HepG2 (cell line): ENCODE measurements around the gene MOCS1. TPM values are rescaled to one million over a fixed set of nuclear protein-coding genes. Genes with fewer than 3 reads are reported as not detected.

ENCODE experiments used
- ATAC-seq: fragments of 200-7000 bp; cut with Tn5 transposase; 3 replicates; pipeline ENCODE4 v1.9.1; 2020; ENCODE audit warnings: mild to moderate bottlenecking, moderate library complexity
- BruUV-seq: library from RNA; stranded (reverse); fragments of 400-500 nt; replicated peaks from 2 replicates; lab custom pipeline; 2021; lab: Mats Ljungman, UMichigan
- CTCF ChIA-PET: fragments of 300-600 bp; formaldehyde crosslinking; extraction: SDS; loops from one replicate; lab custom pipeline; 2021; ENCODE audit warnings: low total read pairs, inconsistent platforms, low intra/inter-chr PET ratio; lab: Yijun Ruan, JAX
- POLR2A ChIA-PET: fragments of 350-600 bp; sonication (Branson Sonifier 250); formaldehyde crosslinking; loops from one replicate; lab custom pipeline; 2020; ENCODE audit warnings: antibody characterized with exemption, inconsistent platforms; lab: Yijun Ruan, JAX
- DNase-seq: peaks from one replicate; pipeline ENCODE4 v3.0.0-alpha.2; 2015; ENCODE audit warnings: low spot score
- FAIRE-seq: peaks from 3 replicates; lab custom pipeline; 2011; peaks lifted over from hg19 to GRCh38; lab: Jason Lieb, UNC
- H2AFZ ChIP-seq: one replicate; pipeline ENCODE4 v1.6.1; 2011; ENCODE audit warnings: low read length, inconsistent platforms
- H3K27ac ChIP-seq: fragments of 300-600 bp; 3 replicates; pipeline ENCODE4 v1.8.0; 2011; ENCODE audit warnings: mixed run types, mild to moderate bottlenecking, mixed read lengths, low read length, inconsistent platforms; ENCODE audit not compliant: insufficient read depth; ENCODE audit errors: extremely low read length
- H3K27me3 ChIP-seq, 2 experiments: fragments of 200-600 bp in 1 of 2; 2 replicates in 1 of 2; 3 replicates in 1 of 2; pipeline versions ENCODE4 v1.6.0 to v1.8.0; 2011; ENCODE audit warnings: low read length in 2 of 2, mild to moderate bottlenecking in 2 of 2, moderate library complexity in 2 of 2, inconsistent platforms in 1 of 2; ENCODE audit not compliant: insufficient read depth in 2 of 2, control insufficient read depth in 1 of 2
- H3K36me3 ChIP-seq, 2 experiments: fragments of 200-600 bp in 1 of 2; replicated peaks in 1 of 2; 2 replicates in 1 of 2; 3 replicates in 1 of 2; pipeline versions ENCODE4 v1.5.1 to v1.8.0; 2011; ENCODE audit warnings: low read length in 2 of 2, inconsistent platforms in 1 of 2; ENCODE audit not compliant: insufficient read depth in 2 of 2, control insufficient read depth in 1 of 2
- H3K4me1 ChIP-seq: 2 replicates; pipeline ENCODE4 v1.5.1; 2012; ENCODE audit warnings: low read length, inconsistent platforms; ENCODE audit not compliant: insufficient read depth
- H3K4me2 ChIP-seq: 2 replicates; pipeline ENCODE4 v1.6.0; 2011; ENCODE audit warnings: low read depth, low read length, inconsistent platforms
- H3K4me3 ChIP-seq, 3 experiments: fragments of 200-600 bp in 1 of 3; sonication (generic), shearing (Covaris generic) in 1 of 3; replicated peaks in 1 of 3; 2 replicates each; pipeline ENCODE4 v1.5.1; 2011 to 2016; ENCODE audit warnings: low read length in 3 of 3, inconsistent platforms in 2 of 3, low read depth in 2 of 3, mild to moderate bottlenecking in 2 of 3, control low read depth in 1 of 3, mixed read lengths in 1 of 3; ENCODE audit not compliant: insufficient read depth in 1 of 3
- H3K79me2 ChIP-seq: one replicate; pipeline ENCODE4 v1.6.1; 2011; ENCODE audit warnings: low read length, inconsistent platforms; ENCODE audit not compliant: insufficient read depth
- H3K9ac ChIP-seq: 2 replicates; pipeline ENCODE4 v1.6.0; 2011; ENCODE audit warnings: mild to moderate bottlenecking, low read depth, low read length, inconsistent platforms; ENCODE audit not compliant: insufficient read depth
- H3K9me3 ChIP-seq: 2 replicates; pipeline ENCODE4 v1.5.1; 2012; ENCODE audit warnings: mild to moderate bottlenecking, low read length
- H4K20me1 ChIP-seq: 2 replicates; pipeline ENCODE4 v1.6.0; 2011; ENCODE audit warnings: inconsistent platforms, mild to moderate bottlenecking, low read length, moderate library complexity; ENCODE audit not compliant: insufficient read depth
- AGO1 ChIP-seq: fragments of 200-400 bp; formaldehyde crosslinking; IDR thresholded peaks from 2 replicates; pipeline ENCODE4 v1.6.1; 2017; ENCODE audit warnings: mild to moderate bottlenecking, low read depth, low read length, moderate library complexity; ENCODE audit not compliant: poor library complexity, severe bottlenecking
- ATF7-NPFF ChIP-seq: sonication (generic); formaldehyde crosslinking; IDR thresholded peaks from 2 replicates; pipeline ENCODE4 v1.8.1; 2023; ENCODE audit warnings: mild to moderate bottlenecking, low read depth, missing genetic modification reagents, moderate library complexity
- CBX2 ChIP-seq, 2 experiments: fragments of 200-600 bp in 1 of 2; sonication (generic); formaldehyde crosslinking in 1 of 2; IDR thresholded peaks; 2 replicates each; pipeline versions ENCODE4 v1.7.0 to v1.8.1; 2018 to 2022; ENCODE audit warnings: low read depth in 2 of 2, low read length in 1 of 2, mild to moderate bottlenecking in 1 of 2, missing genetic modification reagents in 1 of 2
- KDM5A ChIP-seq: fragments of 200-600 bp; sonication (generic); IDR thresholded peaks from 2 replicates; pipeline ENCODE4 v1.7.0; 2018; ENCODE audit warnings: antibody characterized with exemption, mild to moderate bottlenecking, low read length, borderline replicate concordance
- KMT2A ChIP-seq: sonication (generic); formaldehyde crosslinking; IDR thresholded peaks from 2 replicates; pipeline ENCODE4 v1.4.0; 2020; ENCODE audit warnings: missing genetic modification reagents
- MAFG ChIP-seq: sonication (generic); formaldehyde crosslinking; IDR thresholded peaks from 2 replicates; pipeline ENCODE4 v1.5.1; 2020; ENCODE audit warnings: mild to moderate bottlenecking, missing genetic modification reagents
- PLSCR1 ChIP-seq: sonication (generic); formaldehyde crosslinking; IDR thresholded peaks from 2 replicates; pipeline ENCODE4 v1.5.0; 2020; ENCODE audit warnings: missing genetic modification reagents, mild to moderate bottlenecking, borderline replicate concordance
- PTBP1 ChIP-seq: fragments of 200-400 bp; formaldehyde crosslinking; IDR thresholded peaks from 2 replicates; pipeline ENCODE4 v1.6.1; 2018; ENCODE audit warnings: low read length, low read depth; ENCODE audit not compliant: poor library complexity, severe bottlenecking
- SNAPC5 ChIP-seq: sonication (generic); formaldehyde crosslinking; IDR thresholded peaks from 2 replicates; pipeline ENCODE4 v1.8.1; 2023; ENCODE audit warnings: mild to moderate bottlenecking, missing genetic modification reagents, borderline replicate concordance
- TEAD2 ChIP-seq: sonication (generic); formaldehyde crosslinking; IDR thresholded peaks from 2 replicates; pipeline ENCODE4 v1.9.0; 2021; ENCODE audit warnings: missing genetic modification reagents
- TERF1 ChIP-seq: sonication (generic); formaldehyde crosslinking; IDR thresholded peaks from 2 replicates; pipeline ENCODE4 v1.8.0; 2022; ENCODE audit warnings: mild to moderate bottlenecking, missing genetic modification reagents, moderate library complexity
- ZBTB20 ChIP-seq: sonication (generic); formaldehyde crosslinking; IDR thresholded peaks from 2 replicates; pipeline ENCODE4 v1.8.1; 2023; ENCODE audit warnings: missing genetic modification reagents, low read depth, mild to moderate bottlenecking, borderline replicate concordance
- ZNF136 ChIP-seq: sonication (generic); formaldehyde crosslinking; IDR thresholded peaks from 2 replicates; pipeline ENCODE4 v1.8.1; 2022; ENCODE audit warnings: low read depth, mild to moderate bottlenecking, moderate library complexity, missing genetic modification reagents
- ZNF235 ChIP-seq: sonication (generic); formaldehyde crosslinking; IDR thresholded peaks from 2 replicates; pipeline ENCODE4 v1.8.1; 2023; ENCODE audit warnings: mild to moderate bottlenecking, missing genetic modification reagents, borderline replicate concordance
- ZNF547 ChIP-seq: sonication (generic); formaldehyde crosslinking; IDR thresholded peaks from 2 replicates; pipeline ENCODE4 v1.5.1; 2020; ENCODE audit warnings: mild to moderate bottlenecking, missing genetic modification reagents
- ZNF564 ChIP-seq: sonication (generic); formaldehyde crosslinking; IDR thresholded peaks from 2 replicates; pipeline ENCODE4 v1.8.1; 2023; ENCODE audit warnings: mild to moderate bottlenecking, missing genetic modification reagents
- ZNF614 ChIP-seq: IDR thresholded peaks from 2 replicates; pipeline ENCODE4 v1.6.1; 2018; ENCODE audit warnings: missing biosample characterization, missing genetic modification reagents, inconsistent platforms, borderline replicate concordance
- WGBS: methylation state at CpG from one replicate; pipeline ENCODE4 v1.1.6; 2017; ENCODE audit warnings: low lambda C conversion rate; 5-methylcytosine and 5-hydroxymethylcytosine counted together
- in situ Hi-C: cut with HindIII; loops from 2 replicates; pipeline ENCODE4 v1.10.0; 2017; ENCODE audit warnings: low pct_unique_long_range_greater_than_20kb; ENCODE audit not compliant: extremely low pct_ligation_motif_present
- intact Hi-C: fragments of 100-400 bp; cut with micrococcal nuclease; formaldehyde crosslinking; loops from one replicate; pipeline ENCODE4 v1.10.0; 2022; ENCODE audit not compliant: unreplicated experiment
- polyA plus RNA-seq, 8 experiments: library from polyadenylated mRNA; depleted of rRNA in 3 of 8; stranded (reverse) in 7 of 8; unstranded in 1 of 8; fragments of >200 nt; fragmentation: Illumina TruSeq in 4 of 8; extraction: Trizol in 4 of 8; gene quantifications; 2 replicates each; pipeline versions ENCODE4 v1.2.1 to v1.2.3, GENCODE V29; 2011 to 2016; ENCODE audit warnings: low read depth in 4 of 8, missing spikeins in 1 of 8, mixed read lengths in 1 of 8; ENCODE audit not compliant: insufficient read depth in 1 of 8
- total RNA-seq, 5 experiments: library from RNA; depleted of rRNA; stranded (reverse); fragments of >200 nt; fragmentation: Illumina TruSeq; extraction: Trizol; gene quantifications; 2 replicates each; pipeline ENCODE4 v1.2.3, GENCODE V29; 2016; ENCODE audit warnings: low read depth in 1 of 5

The MOCS1 gene
- total and polyA plus RNA-seq, 2 of the 13 experiments (the other 11 are each of a cell fraction or from before 2014, with no cell fraction given): 5.3 to 11.7 TPM

- FAIRE-seq: no peak
- H3K4me3 ChIP-seq: no peak overlapping the region
- WGBS: 79% methylated on average over 6 of the region's 6 CpGs
- H3K9ac ChIP-seq: no peak overlapping the region
- H3K4me1 ChIP-seq: no peaks in the 10 kb centered on the region
- intact Hi-C loops: no loop called here
- POLR2A ChIA-PET: interaction anchor here (2.3 kb wide), 1 partner anchor 10 kb away, joined by 7 read pairs; the partner anchor contains the start of gene MOCS1
- H4K20me1 ChIP-seq: no peaks in the 10 kb centered on the region
- H3K4me2 ChIP-seq: no peak overlapping the region
- H3K9me3 ChIP-seq: no peaks in the 10 kb centered on the region
- ATAC-seq: no peak
- H3K27me3 ChIP-seq: no peaks in the 10 kb centered on the region
- no peaks in the 10 kb centered on the region for H3K79me2 ChIP-seq
- in situ Hi-C loops: no loop called here
- H3K36me3 ChIP-seq: peaks cover 7 to 10% of the 10 kb centered on the region in 2 experiments; a peak in 3 of 5 replicates
- H2AFZ ChIP-seq: no peak overlapping the region
- TF ChIP-seq ZNF564 (CRISPR knock-in tag) (no peak), ZNF614 (CRISPR knock-in tag) (no peak), ZBTB20 (CRISPR knock-in tag) (no peak), TEAD2 (CRISPR knock-in tag) (no peak), SNAPC5 (no peak), KMT2A (CRISPR knock-in tag) (no peak), PTBP1 (no peak)
- no TSS peak for BruUV-seq
- no peak overlapping the region for H3K27ac ChIP-seq
- CTCF ChIA-PET: no interaction called here
- no peak for DNase-seq
These were observed 10.0 kb downstream of the MOCS1 start for GRCh38 chr6:39924283-39924682.

- ATAC-seq: no peak
- no peak for DNase-seq
- Histone ChIP-seq H3K79me2 (no peaks in the 10 kb centered on the region), H3K4me2 (no peak overlapping the region), H3K36me3 (peaks cover 7 to 10% of the 10 kb centered on the region in 2 experiments; a peak in 3 of 5 replicates), H4K20me1 (no peaks in the 10 kb centered on the region), H3K9me3 (no peaks in the 10 kb centered on the region), H3K27ac (no peak overlapping the region), H3K4me1 (no peaks in the 10 kb centered on the region), H3K9ac (no peak overlapping the region), H3K4me3 (no peak overlapping the region), H3K27me3 (no peaks in the 10 kb centered on the region), H2AFZ (no peak overlapping the region)
- POLR2A ChIA-PET: interaction anchor here (2.3 kb wide), 1 partner anchor 11 kb away, joined by 7 read pairs; the partner anchor contains the start of gene MOCS1
- CTCF ChIA-PET: no interaction called here
- in situ Hi-C loops (no loop called here), intact Hi-C loops (no loop called here)
- no TSS peak for BruUV-seq
- no peak for FAIRE-seq
- 82% methylated on average over 6 of the region's 6 CpGs for WGBS
- TF ChIP-seq ZNF547 (no peak), TERF1 (CRISPR knock-in tag) (no peak), CBX2 (IDR thresholded peaks at IDR 0.05; ENCODE audit: low read depth, low read length) (no peak), CBX2 (CRISPR knock-in tag; IDR thresholded peaks at IDR 0.05; ENCODE audit: low read depth) (no peak), MAFG (no peak), PLSCR1 (CRISPR knock-in tag) (no peak), AGO1 (no peak), ZNF235 (CRISPR knock-in tag) (no peak), ATF7-NPFF (CRISPR knock-in tag) (no peak), ZNF136 (CRISPR knock-in tag) (no peak), KDM5A (no peak)
These were observed 10.4 kb downstream of the MOCS1 start for GRCh38 chr6:39923861-39924260.
